Glutamatergic neuron (in vitro differentiated cells): ENCODE results near the gene SLC13A3. TPM values are rescaled to one million over a fixed set of nuclear protein-coding genes. Genes with fewer than 3 reads are reported as not detected.

Experiments used
- DNase-seq: peaks from one replicate; pipeline ENCODE4 v3.0.0; 2022
- H3K27ac Mint-ChIP-seq: one replicate; pipeline ENCODE4 v1.8.0; 2020; ENCODE audit warnings: mild to moderate bottlenecking, mixed read lengths, inconsistent platforms; ENCODE audit not compliant: unreplicated experiment
- H3K27me3 Mint-ChIP-seq: one replicate; pipeline ENCODE4 v1.8.0; 2020; ENCODE audit warnings: mild to moderate bottlenecking, moderate library complexity, mixed read lengths, inconsistent platforms; ENCODE audit not compliant: unreplicated experiment
- H3K36me3 Mint-ChIP-seq: one replicate; pipeline ENCODE4 v1.8.0; 2020; ENCODE audit warnings: mild to moderate bottlenecking, mixed read lengths, inconsistent platforms; ENCODE audit not compliant: unreplicated experiment
- H3K4me1 Mint-ChIP-seq: one replicate; pipeline ENCODE4 v1.8.0; 2020; ENCODE audit warnings: mild to moderate bottlenecking, low read depth, mixed read lengths, inconsistent platforms; ENCODE audit not compliant: unreplicated experiment
- H3K4me3 Mint-ChIP-seq: one replicate; pipeline ENCODE4 v1.8.0; 2020; ENCODE audit warnings: mild to moderate bottlenecking, mixed read lengths, inconsistent platforms; ENCODE audit not compliant: unreplicated experiment
- H3K9me3 Mint-ChIP-seq: one replicate; pipeline ENCODE4 v1.8.0; 2020; ENCODE audit warnings: mild to moderate bottlenecking, moderate library complexity, mixed read lengths, inconsistent platforms; ENCODE audit not compliant: unreplicated experiment
- CTCF ChIP-seq: fragments of 200-600 bp; sonication (generic); IDR thresholded peaks from one replicate; pipeline ENCODE4 v1.5.0; 2021; ENCODE audit not compliant: partially characterized antibody, unreplicated experiment
- total RNA-seq: library from RNA; stranded (reverse); fragmentation: NEBNext Ultra II Directional; extraction: Animal tissue kit (Norgen Biotek cat#: 25700); gene quantifications from one replicate; pipeline ENCODE4 v1.2.1, GENCODE V29; 2021; ENCODE audit not compliant: unreplicated experiment

Gene SLC13A3
- total RNA-seq, 1 donor from 2014 or later, result 5.8 TPM

- Mint-ChIP-seq H3K27ac (no peak overlapping the region), H3K36me3 (no peaks in the 10 kb centered on the region), H3K4me3 (no peak overlapping the region), H3K4me1 (no peaks in the 10 kb centered on the region), H3K9me3 (no peaks in the 10 kb centered on the region), H3K27me3 (peaks cover 2% of the 10 kb centered on the region)
- TF ChIP-seq CTCF, result no peak
- DNase-seq, result no peak
Observed at GRCh38 chr20:46545077-46545826, 106.0 kb downstream of the SLC13A3 start.

- no peaks in the 10 kb centered on the region for H3K4me1 Mint-ChIP-seq
- TF ChIP-seq CTCF, result no peak
- H3K36me3 Mint-ChIP-seq, result no peaks in the 10 kb centered on the region
- H3K27ac Mint-ChIP-seq, result no peak overlapping the region
- no peak for DNase-seq
- no peaks in the 10 kb centered on the region for H3K9me3 Mint-ChIP-seq
- H3K4me3 Mint-ChIP-seq, result no peak overlapping the region
- H3K27me3 Mint-ChIP-seq, result peaks cover 2% of the 10 kb centered on the region
Observed at GRCh38 chr20:46544576-46544975, 106.7 kb downstream of the SLC13A3 start.

DNA sequence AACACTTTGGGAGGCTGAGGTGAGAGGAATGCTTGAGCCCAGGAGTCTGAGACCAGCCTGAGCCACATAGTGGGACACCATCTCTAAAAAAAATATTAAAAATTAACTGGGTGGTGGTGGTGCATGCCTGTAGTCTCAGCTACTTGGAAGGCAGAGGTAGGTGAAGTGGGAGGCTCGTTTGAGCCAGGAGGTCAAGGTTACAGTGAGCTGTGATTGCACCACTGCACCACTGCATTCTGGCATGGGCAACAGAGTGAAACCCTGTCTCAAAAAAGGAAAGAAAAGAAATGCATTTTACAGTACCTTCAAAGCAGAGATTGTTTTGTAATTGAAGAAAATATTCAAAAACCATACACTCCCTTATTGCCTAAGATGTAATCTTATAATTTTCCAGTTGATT is 107.3 kb downstream of the SLC13A3 start:
- no peaks in the 10 kb centered on the region for H3K4me1 Mint-ChIP-seq
- peaks cover 2% of the 10 kb centered on the region for H3K27me3 Mint-ChIP-seq
- no peak overlapping the region for H3K27ac Mint-ChIP-seq
- no peak overlapping the region for H3K4me3 Mint-ChIP-seq
- no peaks in the 10 kb centered on the region for H3K36me3 Mint-ChIP-seq
- no peaks in the 10 kb centered on the region for H3K9me3 Mint-ChIP-seq
- TF ChIP-seq CTCF, result no peak
- DNase-seq, result no peak

GRCh38 chr20:46543033-46543432 is 108.2 kb downstream of the SLC13A3 start:
- Mint-ChIP-seq H3K36me3 (no peaks in the 10 kb centered on the region), H3K27me3 (peaks cover 2% of the 10 kb centered on the region), H3K4me1 (no peaks in the 10 kb centered on the region), H3K4me3 (no peak overlapping the region), H3K9me3 (no peaks in the 10 kb centered on the region), H3K27ac (no peak overlapping the region)
- DNase-seq, result no peak
- no peak for TF ChIP-seq CTCF

DNA sequence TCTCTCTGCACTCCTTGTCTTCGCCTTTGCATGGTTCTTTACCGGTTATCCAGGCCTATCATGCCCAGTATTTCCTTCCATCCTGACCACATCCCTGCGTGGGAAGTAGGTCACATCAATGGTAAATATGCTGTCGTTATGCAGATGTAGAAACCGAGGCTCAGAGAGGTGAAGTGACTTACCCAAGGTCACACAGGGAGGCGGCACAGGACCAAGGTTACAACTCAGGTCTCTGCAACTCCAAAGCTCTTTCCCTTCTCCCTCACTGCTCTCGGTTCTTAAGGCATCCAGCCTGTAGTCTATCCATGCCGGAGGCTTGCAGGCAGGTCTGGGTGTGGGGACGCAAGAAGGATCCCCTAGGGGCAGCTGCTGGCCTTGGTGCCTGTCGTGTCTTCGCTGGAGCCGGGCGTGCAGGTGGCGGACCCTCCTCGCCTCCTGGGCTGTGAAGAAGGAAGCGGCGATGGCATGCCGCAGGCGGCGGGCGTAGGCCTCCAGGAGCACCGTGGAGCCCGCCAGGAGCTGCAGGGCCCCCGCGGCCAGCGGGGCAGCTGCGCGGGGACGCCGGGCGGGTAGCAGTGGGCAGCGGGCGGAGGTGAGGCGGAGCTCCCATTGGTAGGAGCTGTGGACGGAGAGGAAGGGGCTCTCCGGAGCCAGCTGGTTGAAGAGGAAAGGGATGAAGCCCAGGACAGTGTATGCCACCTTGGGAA is 109.9 kb downstream of the SLC13A3 start:
- Mint-ChIP-seq H3K4me1 (no peaks in the 10 kb centered on the region), H3K4me3 (no peak overlapping the region), H3K36me3 (no peaks in the 10 kb centered on the region), H3K9me3 (no peaks in the 10 kb centered on the region), H3K27me3 (peaks cover 2% of the 10 kb centered on the region), H3K27ac (no peak overlapping the region)
- TF ChIP-seq CTCF, result no peak
- DNase-seq, result no peak
